HepG2 (cell line): Measurements from ENCODE around the gene TMEM232.
"Not testable (repeated sequence)": the region's sequence is repeated elsewhere in the genome, so short reads cannot be mapped to it uniquely, and the experiment has no call there.

Experiments used
- CTCF ChIP-seq: sonication (generic); formaldehyde crosslinking; IDR thresholded peaks from 2 replicates; pipeline ENCODE4 v1.5.0; 2020; ENCODE audit warnings: mild to moderate bottlenecking, missing genetic modification reagents, moderate library complexity
- FOXA1 ChIP-seq, 2 experiments: fragments of 450-650 bp in 1 of 2; sonication (generic) in 1 of 2; formaldehyde crosslinking in 1 of 2; IDR thresholded peaks; 2 replicates each; pipeline versions ENCODE4 v1.4.0 to v1.6.1; 2016 to 2020; ENCODE audit warnings: missing genetic modification reagents in 1 of 2
- PBX3 ChIP-seq: sonication (generic); formaldehyde crosslinking; IDR thresholded peaks from 2 replicates; pipeline ENCODE4 v1.8.1; 2023; ENCODE audit warnings: missing genetic modification reagents, inconsistent platforms, borderline replicate concordance
- PHF20 ChIP-seq: sonication (generic); formaldehyde crosslinking; IDR thresholded peaks from 2 replicates; pipeline ENCODE4 v1.5.0; 2020; ENCODE audit warnings: mild to moderate bottlenecking, missing genetic modification reagents
- POLR2AphosphoS2 ChIP-seq: IDR thresholded peaks from 2 replicates; pipeline ENCODE4 v1.6.1; 2011; ENCODE audit warnings: low read depth, low read length, improper control_type of control experiment
- ZBTB33 ChIP-seq: sonication (generic); formaldehyde crosslinking; IDR thresholded peaks from 2 replicates; pipeline ENCODE4 v1.4.0; 2020; ENCODE audit warnings: missing genetic modification reagents

DNA sequence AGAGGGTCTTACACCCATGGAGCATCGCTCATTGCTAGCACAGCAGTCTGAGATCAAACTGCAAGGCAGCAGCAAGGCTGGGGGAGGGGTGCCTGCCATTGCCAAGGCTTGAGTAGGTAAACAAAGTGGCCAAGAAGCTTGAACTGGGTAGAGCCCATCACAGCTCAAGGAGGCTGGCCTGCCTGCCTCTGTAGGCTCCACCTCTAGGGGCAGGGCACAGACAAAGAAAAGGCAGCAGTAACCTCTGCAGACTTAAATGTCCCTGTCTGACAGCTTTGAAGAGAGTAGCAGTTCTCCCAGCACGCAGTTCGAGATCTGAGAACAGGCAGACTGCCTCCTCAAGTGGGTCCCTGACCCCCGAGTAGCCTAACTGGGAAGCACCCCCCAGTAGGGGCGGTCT is 33.8 kb downstream of the TMEM232 start:
- not testable (repeated sequence) for TF ChIP-seq POLR2AphosphoS2; ZBTB33 (CRISPR knock-in tag); PHF20 (CRISPR knock-in tag); CTCF; PBX3 (CRISPR knock-in tag); FOXA1 (IDR thresholded peaks at IDR 0.05); FOXA1 (CRISPR knock-in tag; IDR thresholded peaks at IDR 0.05)
